NCI-H748 treated with DMSO at 0.1 percent for 48 hours (cell line): ENCODE data around the gene MYO9B.
"Not testable (repeated sequence)": the region's sequence is repeated elsewhere in the genome, so short reads cannot be mapped to it uniquely, and the experiment has no call there.

Experiments used
- DNase-seq: peaks from one replicate; lab custom pipeline; 2025; lab: John Stamatoyannopoulos, UW

The MYO9B gene

GRCh38 chr19:17148130-17148529, 72.6 kb downstream of the MYO9B start:
- no peak for DNase-seq

- no peak for DNase-seq
These were observed 74.0 kb downstream of the MYO9B start for GRCh38 chr19:17149393-17150135.

- no peak for DNase-seq
These were observed 78.4 kb downstream of the MYO9B start for GRCh38 chr19:17153996-17154395.

- DNase-seq = no peak
These were observed 79.7 kb downstream of the MYO9B start for GRCh38 chr19:17155251-17155650.

- no peak for DNase-seq
These were observed 80.8 kb downstream of the MYO9B start for GRCh38 chr19:17156296-17156946.

GRCh38 chr19:17156947-17157302, 81.3 kb downstream of the MYO9B start:
- no peak for DNase-seq

- no peak for DNase-seq
These were observed 83.0 kb downstream of the MYO9B start for GRCh38 chr19:17158584-17158983.

GRCh38 chr19:17159466-17160393, 84.2 kb downstream of the MYO9B start:
- no peak for DNase-seq

- DNase-seq = no peak
These were observed 85.3 kb downstream of the MYO9B start for GRCh38 chr19:17160908-17161307.

- DNase-seq = not testable (repeated sequence)
These were observed 86.6 kb downstream of the MYO9B start for GRCh38 chr19:17162131-17162530.

GRCh38 chr19:17162580-17162979, 87.0 kb downstream of the MYO9B start:
- DNase-seq = no peak

- no peak for DNase-seq
These were observed 88.1 kb downstream of the MYO9B start for GRCh38 chr19:17163652-17164051.

GRCh38 chr19:17164639-17165038, 89.1 kb downstream of the MYO9B start:
- no peak for DNase-seq

GRCh38 chr19:17165715-17166114, 90.1 kb downstream of the MYO9B start:
- DNase-seq = no peak

GRCh38 chr19:17170538-17171297, 95.1 kb downstream of the MYO9B start:
- no peak for DNase-seq

- no peak for DNase-seq
These were observed 96.3 kb downstream of the MYO9B start for GRCh38 chr19:17171874-17172273.

- no peak for DNase-seq
These were observed 97.2 kb downstream of the MYO9B start for GRCh38 chr19:17172624-17173345.

GRCh38 chr19:17178291-17178690, 102.7 kb downstream of the MYO9B start:
- no peak for DNase-seq

GRCh38 chr19:17180997-17181702, 105.6 kb downstream of the MYO9B start:
- no peak for DNase-seq

GRCh38 chr19:17183271-17183761, 107.7 kb downstream of the MYO9B start:
- DNase-seq = no peak
